Measurements from ENCODE around the gene CCL24.
A peak's percentile ranks its signal among the peaks of the same experiment; 100 is the strongest.
"Not testable (repeated sequence)": the region's sequence is repeated elsewhere in the genome, so short reads cannot be mapped to it uniquely, and the experiment has no call there.

Gene CCL24

GRCh38 chr7:75813781-75814236 is at the start of gene CCL24:
TSS of gene CCL24 (minus strand) at chr7:75813806. CDS start at chr7:75813715, 91 bp downstream.
- TF ChIP-seq POLR2A (IDR thresholded peaks at IDR 0.05; ENCODE audit: low read length) (no peak), GATA1 (IDR thresholded peaks at IDR 0.05; ENCODE audit: low read depth, low read length) (no peak)
- DNase-seq = no peak

GRCh38 chr7:75861636-75862035 is 48.0 kb upstream of the CCL24 start:
- DNase-seq = no peak
- TF ChIP-seq GATA1 (IDR thresholded peaks at IDR 0.05; ENCODE audit: low read depth, low read length) = no peak
- TF ChIP-seq POLR2A (IDR thresholded peaks at IDR 0.05; ENCODE audit: low read length) = no peak

GRCh38 chr7:75858410-75858809 is 44.8 kb upstream of the CCL24 start:
- TF ChIP-seq GATA1 (IDR thresholded peaks at IDR 0.05; ENCODE audit: low read depth, low read length) = no peak
- no peak for TF ChIP-seq POLR2A (IDR thresholded peaks at IDR 0.05; ENCODE audit: low read length)
- DNase-seq = no peak

- TF ChIP-seq POLR2A (IDR thresholded peaks at IDR 0.05; ENCODE audit: low read length) (no peak), GATA1 (IDR thresholded peaks at IDR 0.05; ENCODE audit: low read depth, low read length) (no peak)
- no peak for DNase-seq
These were observed 42.9 kb upstream of the CCL24 start for GRCh38 chr7:75856536-75856935.

GRCh38 chr7:75854813-75855345 is 41.3 kb upstream of the CCL24 start:
- DNase-seq = not testable (repeated sequence)

- TF ChIP-seq POLR2A (IDR thresholded peaks at IDR 0.05; ENCODE audit: low read length) (no peak), GATA1 (IDR thresholded peaks at IDR 0.05; ENCODE audit: low read depth, low read length) (no peak)
- no peak for DNase-seq
These were observed 40.6 kb upstream of the CCL24 start for GRCh38 chr7:75854233-75854632.

- DNase-seq = no peak
- TF ChIP-seq GATA1 (IDR thresholded peaks at IDR 0.05; ENCODE audit: low read depth, low read length) (no peak), POLR2A (IDR thresholded peaks at IDR 0.05; ENCODE audit: low read length) (no peak)
These were observed 36.6 kb upstream of the CCL24 start for GRCh38 chr7:75850235-75850634.

- no peak for TF ChIP-seq GATA1 (IDR thresholded peaks at IDR 0.05; ENCODE audit: low read depth, low read length)
- TF ChIP-seq POLR2A (IDR thresholded peaks at IDR 0.05; ENCODE audit: low read length) = no peak
- no peak for DNase-seq
These were observed 36.0 kb upstream of the CCL24 start for GRCh38 chr7:75849573-75849972.

GRCh38 chr7:75847707-75848106 is 34.1 kb upstream of the CCL24 start:
- no peak for DNase-seq
- TF ChIP-seq POLR2A (IDR thresholded peaks at IDR 0.05; ENCODE audit: low read length) (no peak), GATA1 (IDR thresholded peaks at IDR 0.05; ENCODE audit: low read depth, low read length) (no peak)

- DNase-seq = not testable (repeated sequence)
These were observed 31.5 kb upstream of the CCL24 start for GRCh38 chr7:75845132-75845531.

- no peak for TF ChIP-seq GATA1 (IDR thresholded peaks at IDR 0.05; ENCODE audit: low read depth, low read length)
- no peak for TF ChIP-seq POLR2A (IDR thresholded peaks at IDR 0.05; ENCODE audit: low read length)
- DNase-seq = no peak
These were observed 30.6 kb upstream of the CCL24 start for GRCh38 chr7:75844158-75844557.

- no peak for TF ChIP-seq GATA1 (IDR thresholded peaks at IDR 0.05; ENCODE audit: low read depth, low read length)
- TF ChIP-seq POLR2A (IDR thresholded peaks at IDR 0.05; ENCODE audit: low read length) = no peak
- DNase-seq = no peak
These were observed 30.1 kb upstream of the CCL24 start for GRCh38 chr7:75843613-75844116.

GRCh38 chr7:75842836-75843446 is 29.3 kb upstream of the CCL24 start:
- peak; percentile 27 to 65 for DNase-seq

GRCh38 chr7:75840029-75840428 is 26.4 kb upstream of the CCL24 start:
- DNase-seq = no peak
- TF ChIP-seq POLR2A (IDR thresholded peaks at IDR 0.05; ENCODE audit: low read length) (no peak), GATA1 (IDR thresholded peaks at IDR 0.05; ENCODE audit: low read depth, low read length) (no peak)

More at GRCh38 chr7:75842836-75843446, 29.3 kb upstream of the CCL24 start:
- TF ChIP-seq POLR2A (IDR thresholded peaks at IDR 0.05; ENCODE audit: low read length) = peak; percentile 50
- TF ChIP-seq GATA1 (IDR thresholded peaks at IDR 0.05; ENCODE audit: low read depth, low read length) = no peak

GRCh38 chr7:75838281-75838930 is 24.8 kb upstream of the CCL24 start:
- DNase-seq = not testable (repeated sequence)

Measured in erythroblast (primary cell).